AG04449 (cell line): Measurements from ENCODE around the gene DLL4.

Experiments
- CTCF ChIA-PET: fragments of 350-600 bp; formaldehyde crosslinking; extraction: SDS; loops from one replicate; lab custom pipeline; 2021; ENCODE audit warnings: antibody characterized with exemption; lab: Yijun Ruan, JAX
- POLR2A ChIA-PET: fragments of 400-600, 350-600 bp; formaldehyde crosslinking; extraction: SDS; loops from one replicate; lab custom pipeline; 2020; ENCODE audit warnings: antibody characterized with exemption, inconsistent platforms; lab: Yijun Ruan, JAX
- DNase-seq: peaks from one replicate; pipeline ENCODE4 v3.0.0-alpha.2; 2010; ENCODE audit warnings: low read depth, low spot score
- H3K4me3 ChIP-seq: 2 replicates; pipeline ENCODE4 v1.5.1; 2011; ENCODE audit warnings: low read depth, mild to moderate bottlenecking, control low read depth, low read length
- CTCF ChIP-seq: IDR thresholded peaks from one replicate; pipeline ENCODE4 v1.5.1; 2011; ENCODE audit warnings: mild to moderate bottlenecking, moderate library complexity, low read length, control low read depth, inconsistent platforms; ENCODE audit not compliant: insufficient read depth; ENCODE audit errors: missing control alignments

DLL4 gene

DNA sequence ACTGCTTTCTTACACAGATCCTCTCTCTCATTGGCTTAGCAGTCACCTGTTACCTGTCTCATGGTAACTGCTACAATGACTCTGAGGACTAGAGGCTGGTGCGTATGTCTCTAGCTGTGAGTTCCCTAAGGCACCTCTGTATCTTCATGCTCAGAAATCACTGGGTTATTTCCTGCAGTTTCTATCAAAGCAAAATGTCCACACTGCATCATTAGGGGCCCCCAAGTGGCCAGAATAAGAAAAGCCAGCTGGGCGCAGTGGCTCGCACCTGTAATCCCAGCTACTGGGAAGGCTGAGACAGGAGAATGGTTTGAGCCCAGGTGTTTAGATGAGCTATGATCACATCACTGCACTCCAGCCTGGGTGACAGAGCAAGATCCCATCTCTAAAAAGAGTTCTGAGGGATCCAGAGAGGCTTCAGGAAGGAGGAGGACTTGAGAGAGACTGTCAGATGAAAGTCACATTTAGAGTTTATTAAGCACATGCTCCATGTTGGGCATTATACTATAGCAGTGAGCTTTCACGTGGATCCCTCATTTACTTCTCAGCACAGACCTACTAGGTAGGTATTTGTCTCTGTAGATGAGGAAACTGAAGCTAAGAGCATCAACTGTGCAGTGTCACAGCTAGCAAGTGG is 37.2 kb upstream of the DLL4 start:
- CTCF ChIA-PET = interaction anchor here (0.6 to 4.5 kb wide), 49 partner anchors 9 to 447 kb away, joined by 3 to 42 read pairs (median 4); partner anchors contain the start of genes DNAJC17, GCHFR, RAD51 and RMDN3
- H3K4me3 ChIP-seq = no peak overlapping the region
- POLR2A ChIA-PET = interaction anchor here (0.6 kb wide), 1 partner anchor 24 kb away, joined by 3 read pairs; no protein-coding TSS in a partner anchor
- no peak for DNase-seq
- peak; percentile 65 for TF ChIP-seq CTCF

DNA sequence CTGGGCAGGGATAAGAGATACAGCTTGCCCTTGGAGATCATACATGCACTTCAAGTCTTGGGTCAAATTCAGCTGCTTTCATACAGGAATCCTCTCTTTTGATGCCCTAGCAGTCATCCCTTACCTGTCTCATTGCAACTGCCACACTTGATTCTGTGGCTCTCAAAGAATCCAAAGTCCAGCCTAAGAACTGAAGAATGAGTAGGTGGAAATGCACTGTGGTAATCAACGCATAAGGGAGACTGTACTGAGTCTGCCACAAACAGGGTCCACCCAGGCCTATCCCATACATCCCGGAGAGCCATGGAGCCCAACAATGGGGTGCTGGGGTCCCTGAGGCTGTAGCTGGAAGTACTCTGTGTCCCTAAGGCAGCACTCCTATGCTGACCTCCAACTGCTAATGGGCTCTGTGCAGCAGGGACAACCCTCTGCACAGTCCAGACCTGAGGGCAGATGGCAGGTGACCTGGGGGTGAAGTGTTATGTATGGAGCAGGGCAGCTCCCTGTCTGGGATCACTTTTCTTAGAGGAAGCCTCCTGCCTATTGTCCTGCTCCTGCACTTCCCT is 36.6 kb upstream of the DLL4 start:
- ChIA-PET POLR2A (no interaction called here), CTCF (interaction anchor here (0.6 to 4.5 kb wide), 46 partner anchors 8 to 448 kb away, joined by 3 to 42 read pairs (median 4); partner anchors contain the start of genes DNAJC17, GCHFR, RAD51 and RMDN3)
- H3K4me3 ChIP-seq = no peak overlapping the region
- DNase-seq = no peak
- no peak for TF ChIP-seq CTCF

GRCh38 chr15:40893019-40893670 is 36.0 kb upstream of the DLL4 start:
- no peak for DNase-seq
- TF ChIP-seq CTCF = no peak
- ChIA-PET POLR2A (interaction anchor here (2.4 kb wide), 1 partner anchor 60 kb away, joined by 6 read pairs; the partner anchor contains the start of gene CHAC1), CTCF (interaction anchor here (0.7 to 20.5 kb wide), 41 partner anchors 8 to 304 kb away, joined by 3 to 498 read pairs (median 8); partner anchors contain the start of genes DNAJC17, RAD51, RHOV and RMDN3)
- no peak overlapping the region for H3K4me3 ChIP-seq

- peak; percentile 71 for DNase-seq
- ChIA-PET CTCF (interaction anchor here (0.6 to 20.5 kb wide), 57 partner anchors 9 to 676 kb away, joined by 3 to 498 read pairs (median 5); partner anchors contain the start of genes CHAC1, CHP1, EXD1 and RAD51), POLR2A (interaction anchor here (0.6 to 2.4 kb wide), 6 partner anchors 9 to 222 kb away, joined by 3 to 9 read pairs (median 5); partner anchors contain the start of genes CHAC1 and INO80)
- H3K4me3 ChIP-seq = peak within 1 kb of the TSS; percentile 95
- TF ChIP-seq CTCF = peak; percentile 90
Measured at GRCh38 chr15:40893733-40894680, 35.1 kb upstream of the DLL4 start, which contains the start of gene VPS18. TSS of gene VPS18 (plus strand) at chr15:40894450. CDS start at chr15:40894769, 319 bp downstream.

GRCh38 chr15:40894681-40895448 is 34.3 kb upstream of the DLL4 start:
- peak overlapping the region; percentile 95 for H3K4me3 ChIP-seq
- TF ChIP-seq CTCF = peak; percentile 73
- POLR2A ChIA-PET = interaction anchor here (0.8 to 2.4 kb wide), 4 partner anchors 8 to 221 kb away, joined by 3 to 9 read pairs (median 6); partner anchors contain the start of genes CHAC1 and INO80
- no peak for DNase-seq
- CTCF ChIA-PET = interaction anchor here (0.6 to 20.5 kb wide), 61 partner anchors 10 to 677 kb away, joined by 3 to 498 read pairs (median 5); partner anchors contain the start of genes CHAC1, CHP1, EXD1 and RAD51
